ENCODE measurements around the gene ECHDC1.

Gene ECHDC1

DNA sequence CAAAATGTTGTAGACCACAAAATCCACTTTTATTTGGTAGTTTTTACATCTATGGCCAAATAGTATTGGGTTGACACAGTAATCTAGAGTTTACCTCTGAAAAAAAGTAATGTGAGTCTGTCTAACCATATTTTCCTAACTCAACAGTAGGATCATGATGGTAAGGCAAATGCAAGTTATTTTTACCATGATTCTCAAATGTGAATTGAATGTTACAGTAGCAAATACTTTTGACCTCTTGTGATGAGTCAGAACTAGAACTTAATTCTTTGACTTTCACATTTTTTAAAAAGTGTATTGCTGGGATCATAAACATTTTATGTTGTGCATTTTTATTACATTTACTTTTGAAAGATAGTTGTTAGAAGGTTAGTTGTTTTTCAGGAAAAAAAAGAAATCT lies 54.7 kb downstream of the ECHDC1 start:
- no peak overlapping the region for H3K4me3 ChIP-seq (replicated peaks; ENCODE audit: low read depth, low read length)

DNA sequence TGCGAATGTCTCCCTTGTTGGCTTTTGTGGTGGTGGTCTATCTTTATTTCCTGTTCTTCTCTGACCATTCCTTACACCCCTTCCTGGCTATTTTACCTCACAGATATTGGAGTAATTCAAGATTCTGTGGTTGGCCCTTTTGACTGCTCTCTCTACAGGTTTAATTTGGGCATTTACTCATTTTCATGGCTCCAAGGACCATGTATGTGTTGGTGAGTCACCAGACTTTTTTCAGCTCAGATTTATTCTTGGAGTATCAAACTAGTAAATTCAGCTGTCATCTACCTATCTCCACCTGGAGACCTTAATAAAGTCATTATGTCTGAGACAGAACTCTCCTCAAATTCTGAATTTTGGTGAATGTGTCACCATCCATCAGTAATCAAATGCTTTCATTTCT lies 61.2 kb downstream of the ECHDC1 start:
- TF ChIP-seq, protein P1, sequence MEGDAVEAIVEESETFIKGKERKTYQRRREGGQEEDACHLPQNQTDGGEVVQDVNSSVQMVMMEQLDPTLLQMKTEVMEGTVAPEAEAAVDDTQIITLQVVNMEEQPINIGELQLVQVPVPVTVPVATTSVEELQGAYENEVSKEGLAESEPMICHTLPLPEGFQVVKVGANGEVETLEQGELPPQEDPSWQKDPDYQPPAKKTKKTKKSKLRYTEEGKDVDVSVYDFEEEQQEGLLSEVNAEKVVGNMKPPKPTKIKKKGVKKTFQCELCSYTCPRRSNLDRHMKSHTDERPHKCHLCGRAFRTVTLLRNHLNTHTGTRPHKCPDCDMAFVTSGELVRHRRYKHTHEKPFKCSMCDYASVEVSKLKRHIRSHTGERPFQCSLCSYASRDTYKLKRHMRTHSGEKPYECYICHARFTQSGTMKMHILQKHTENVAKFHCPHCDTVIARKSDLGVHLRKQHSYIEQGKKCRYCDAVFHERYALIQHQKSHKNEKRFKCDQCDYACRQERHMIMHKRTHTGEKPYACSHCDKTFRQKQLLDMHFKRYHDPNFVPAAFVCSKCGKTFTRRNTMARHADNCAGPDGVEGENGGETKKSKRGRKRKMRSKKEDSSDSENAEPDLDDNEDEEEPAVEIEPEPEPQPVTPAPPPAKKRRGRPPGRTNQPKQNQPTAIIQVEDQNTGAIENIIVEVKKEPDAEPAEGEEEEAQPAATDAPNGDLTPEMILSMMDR (IDR thresholded peaks at IDR 0.05; ENCODE audit: insufficient read depth, low read length, poor library complexity, severe bottlenecking): no peak
- Histone ChIP-seq H3K27me3 (replicated peaks; ENCODE audit: control insufficient read depth, insufficient read depth, low read length) (no peaks in the 10 kb centered on the region), H3K36me3 (ENCODE audit: control insufficient read depth, insufficient read depth, low read length) (peaks cover 3% of the 10 kb centered on the region), H3K4me3 (replicated peaks; ENCODE audit: low read depth, low read length) (no peak overlapping the region)
- no peak for DNase-seq (ENCODE audit: extremely low read depth, insufficient read length)

More for the DNA sequence above, 54.7 kb downstream of the ECHDC1 start:
- peaks cover 3% of the 10 kb centered on the region for H3K36me3 ChIP-seq (ENCODE audit: control insufficient read depth, insufficient read depth, low read length)
- TF ChIP-seq, protein P1 (IDR thresholded peaks at IDR 0.05; ENCODE audit: insufficient read depth, low read length, poor library complexity, severe bottlenecking): no peak
- H3K27me3 ChIP-seq (replicated peaks; ENCODE audit: control insufficient read depth, insufficient read depth, low read length): no peaks in the 10 kb centered on the region
- DNase-seq (ENCODE audit: extremely low read depth, insufficient read length): no peak

DNA sequence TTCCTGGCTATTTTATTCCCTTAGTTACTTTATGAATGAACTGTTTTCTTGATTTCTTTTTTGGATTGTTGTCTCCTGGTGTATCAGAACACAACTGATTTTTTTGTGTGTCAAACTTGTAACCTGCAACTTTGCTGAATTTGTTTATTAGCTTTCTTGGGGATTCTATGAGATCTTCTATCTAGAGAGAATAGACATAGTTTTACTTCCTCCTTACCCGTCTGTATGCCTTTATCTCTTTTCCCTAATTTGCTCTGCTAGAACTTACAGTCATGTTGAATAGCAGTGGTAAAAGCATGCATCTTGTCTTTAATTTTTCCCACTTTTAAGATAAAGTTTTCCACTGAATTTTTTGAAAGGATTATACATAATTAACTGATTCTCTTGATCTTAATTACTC lies 63.6 kb downstream of the ECHDC1 start:
- H3K27me3 ChIP-seq (replicated peaks; ENCODE audit: control insufficient read depth, insufficient read depth, low read length): no peaks in the 10 kb centered on the region
- no peak overlapping the region for H3K4me3 ChIP-seq (replicated peaks; ENCODE audit: low read depth, low read length)
- DNase-seq (ENCODE audit: extremely low read depth, insufficient read length): no peak
- TF ChIP-seq, protein P1 (IDR thresholded peaks at IDR 0.05; ENCODE audit: insufficient read depth, low read length, poor library complexity, severe bottlenecking): no peak
- H3K36me3 ChIP-seq (ENCODE audit: control insufficient read depth, insufficient read depth, low read length): no peaks in the 10 kb centered on the region

DNA sequence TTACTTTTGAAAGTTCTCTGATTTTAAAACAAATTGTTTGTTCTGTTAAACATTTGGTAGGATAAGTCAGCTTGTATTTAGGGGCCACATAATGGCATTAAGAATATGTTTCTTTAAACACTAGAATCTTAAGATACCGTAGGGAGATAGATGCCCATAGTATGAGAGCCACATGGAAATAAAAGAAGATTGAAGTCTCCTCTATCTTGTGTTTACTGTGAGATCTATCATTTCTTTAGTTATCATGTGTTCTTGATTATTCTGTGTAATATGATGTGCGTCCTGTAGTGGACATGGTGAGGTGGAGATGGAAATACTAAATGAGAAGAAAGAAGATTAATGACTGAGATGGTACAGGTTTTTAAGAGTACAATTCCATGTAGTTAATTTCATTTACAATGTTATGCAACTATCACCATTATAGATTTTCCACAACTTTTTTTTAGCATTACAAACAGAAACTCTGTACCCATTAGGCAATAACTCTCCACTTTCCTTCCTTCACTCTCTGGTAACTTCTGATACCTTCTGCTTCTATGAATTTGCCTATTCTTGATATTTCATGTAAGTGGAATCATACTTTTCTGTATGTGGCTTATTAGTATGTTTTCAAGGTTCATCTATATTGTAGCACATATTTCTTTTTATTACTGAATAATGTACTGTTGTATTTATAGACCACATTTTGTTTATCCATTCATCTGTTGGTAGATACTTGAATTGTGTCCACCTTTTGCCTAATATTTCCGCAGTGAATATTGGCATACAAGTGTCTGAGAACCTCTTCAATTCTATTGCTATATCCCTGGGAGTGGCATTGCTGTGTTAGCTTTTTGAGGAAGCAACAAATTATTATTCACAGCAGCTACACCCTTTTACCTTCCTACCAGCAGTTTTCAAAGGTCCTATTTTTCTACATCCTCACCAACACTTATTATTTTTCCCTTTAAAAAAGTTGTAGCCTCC lies 65.2 kb downstream of the ECHDC1 start:
- Histone ChIP-seq H3K4me3 (replicated peaks; ENCODE audit: low read depth, low read length) (no peak overlapping the region), H3K27me3 (replicated peaks; ENCODE audit: control insufficient read depth, insufficient read depth, low read length) (no peaks in the 10 kb centered on the region), H3K36me3 (ENCODE audit: control insufficient read depth, insufficient read depth, low read length) (no peaks in the 10 kb centered on the region)
- no peak for DNase-seq (ENCODE audit: extremely low read depth, insufficient read length)
- TF ChIP-seq, protein P1 (IDR thresholded peaks at IDR 0.05; ENCODE audit: insufficient read depth, low read length, poor library complexity, severe bottlenecking): no peak

DNA sequence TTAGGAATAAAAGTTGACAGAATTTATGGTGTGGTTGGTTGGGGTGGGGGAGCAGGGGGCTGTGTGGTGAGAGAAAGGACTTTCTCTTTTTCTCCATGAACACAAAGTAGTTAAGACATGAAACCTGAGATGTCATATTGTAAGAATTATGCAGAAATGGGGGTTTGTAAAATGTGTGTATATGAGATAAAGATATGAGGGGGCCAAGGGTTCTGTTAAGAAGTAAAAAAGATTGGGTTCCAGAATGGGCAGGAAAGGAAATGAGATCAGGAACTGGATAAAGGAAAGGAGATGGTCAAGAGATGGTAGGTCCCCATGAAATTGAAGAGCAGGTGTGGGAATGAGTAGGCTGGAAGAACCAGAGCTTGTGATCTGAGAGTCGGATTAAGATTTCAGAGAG lies 67.1 kb downstream of the ECHDC1 start:
- Histone ChIP-seq H3K4me3 (replicated peaks; ENCODE audit: low read depth, low read length) (no peak overlapping the region), H3K36me3 (ENCODE audit: control insufficient read depth, insufficient read depth, low read length) (no peaks in the 10 kb centered on the region), H3K27me3 (replicated peaks; ENCODE audit: control insufficient read depth, insufficient read depth, low read length) (no peaks in the 10 kb centered on the region)
- DNase-seq (ENCODE audit: extremely low read depth, insufficient read length): no peak
- TF ChIP-seq, protein P1 (IDR thresholded peaks at IDR 0.05; ENCODE audit: insufficient read depth, low read length, poor library complexity, severe bottlenecking): no peak
